H9 (cell line): ENCODE data around the gene UBASH3A. TPM values are rescaled to one million over a fixed set of nuclear protein-coding genes. Genes with fewer than 3 reads are reported as not detected.

Experiments
- DNase-seq: peaks from one replicate; pipeline ENCODE4 v3.0.0-alpha.2; 2017
- H2AFZ ChIP-seq: one replicate; pipeline ENCODE4 v1.6.1; 2013; ENCODE audit warnings: mild to moderate bottlenecking, low read length, control low read depth, moderate library complexity
- H2AK5ac ChIP-seq: 2 replicates; pipeline ENCODE4 v1.6.1; 2013; ENCODE audit warnings: low read length, control low read depth, mixed read lengths; ENCODE audit not compliant: insufficient read length
- H2BK120ac ChIP-seq: one replicate; pipeline ENCODE4 v1.6.1; 2013; ENCODE audit warnings: low read depth, mild to moderate bottlenecking, low read length, control low read depth, inconsistent platforms; ENCODE audit not compliant: poor library complexity, severe bottlenecking
- H2BK12ac ChIP-seq: 2 replicates; pipeline ENCODE4 v1.6.1; 2013; ENCODE audit warnings: low read length, control low read depth, mixed read lengths, low read depth; ENCODE audit not compliant: insufficient read length
- H2BK15ac ChIP-seq: 2 replicates; pipeline ENCODE4 v1.6.1; 2013; ENCODE audit warnings: low read depth, low read length, control low read depth
- H2BK20ac ChIP-seq: one replicate; pipeline ENCODE4 v1.6.1; 2013; ENCODE audit warnings: low read depth, mild to moderate bottlenecking, low read length, control low read depth, inconsistent platforms; ENCODE audit not compliant: poor library complexity, severe bottlenecking
- H2BK5ac ChIP-seq: 2 replicates; pipeline ENCODE4 v1.6.1; 2013; ENCODE audit warnings: low read length, control low read depth, mixed read lengths; ENCODE audit not compliant: insufficient read length
- H3K14ac ChIP-seq: 2 replicates; pipeline ENCODE4 v1.6.1; 2013; ENCODE audit warnings: low read length, control low read depth; ENCODE audit not compliant: insufficient read depth
- H3K18ac ChIP-seq: 2 replicates; pipeline ENCODE4 v1.6.1; 2013; ENCODE audit warnings: low read depth, mild to moderate bottlenecking, mixed read lengths, low read length, control low read depth; ENCODE audit not compliant: insufficient read length
- H3K23ac ChIP-seq: 2 replicates; pipeline ENCODE4 v1.6.1; 2013; ENCODE audit warnings: low read length, control low read depth, mixed read lengths, low read depth; ENCODE audit not compliant: insufficient read length
- H3K23me2 ChIP-seq: 2 replicates; pipeline ENCODE4 v1.6.1; 2013; ENCODE audit warnings: low read depth, mild to moderate bottlenecking, mixed read lengths, low read length, control low read depth; ENCODE audit not compliant: insufficient read length, poor library complexity, severe bottlenecking
- H3K27ac ChIP-seq: 2 replicates; pipeline ENCODE4 v1.5.1; 2013; ENCODE audit warnings: low read length, control low read depth, mixed read lengths, low read depth; ENCODE audit not compliant: insufficient read length
- H3K27me3 ChIP-seq: 2 replicates; pipeline ENCODE4 v1.6.1; 2013; ENCODE audit warnings: low read length, control low read depth, inconsistent platforms; ENCODE audit not compliant: insufficient read depth
- H3K4ac ChIP-seq: 2 replicates; pipeline ENCODE4 v1.6.1; 2013; ENCODE audit warnings: low read depth, mild to moderate bottlenecking, control low read depth, inconsistent platforms, low read length, moderate library complexity
- H3K4me1 ChIP-seq: 2 replicates; pipeline ENCODE4 v1.6.1; 2013; ENCODE audit warnings: low read length, control low read depth, inconsistent platforms; ENCODE audit not compliant: insufficient read depth
- H3K4me2 ChIP-seq: 2 replicates; pipeline ENCODE4 v1.6.1; 2013; ENCODE audit warnings: low read length, control low read depth, mixed read lengths; ENCODE audit not compliant: insufficient read length, insufficient read depth
- H3K56ac ChIP-seq: 2 replicates; pipeline ENCODE4 v1.6.1; 2013; ENCODE audit warnings: low read depth, mild to moderate bottlenecking, mixed read lengths, low read length, control low read depth; ENCODE audit not compliant: insufficient read length
- H3K79me1 ChIP-seq: 2 replicates; pipeline ENCODE4 v1.6.1; 2013; ENCODE audit warnings: low read depth, mild to moderate bottlenecking, moderate library complexity, low read length, control low read depth, inconsistent platforms; ENCODE audit not compliant: insufficient read depth, poor library complexity, severe bottlenecking
- H3K79me2 ChIP-seq: 2 replicates; pipeline ENCODE4 v1.6.1; 2013; ENCODE audit warnings: low read length, control low read depth, inconsistent platforms; ENCODE audit not compliant: insufficient read depth
- H3K9ac ChIP-seq: 2 replicates; pipeline ENCODE4 v1.6.1; 2013; ENCODE audit warnings: low read length, control low read depth, mixed read lengths; ENCODE audit not compliant: insufficient read length; ENCODE audit errors: extremely low read depth
- H3K9me3 ChIP-seq: one replicate; pipeline ENCODE4 v1.6.1; 2013; ENCODE audit warnings: low read depth, low read length, inconsistent platforms; ENCODE audit not compliant: control insufficient read depth
- H3T11ph ChIP-seq: one replicate; pipeline ENCODE4 v1.6.1; 2013; ENCODE audit warnings: mild to moderate bottlenecking, low read length, control low read depth, inconsistent platforms
- H4K20me1 ChIP-seq: one replicate; pipeline ENCODE4 v1.6.1; 2013; ENCODE audit not compliant: control insufficient read depth, insufficient read length, insufficient read depth
- H4K5ac ChIP-seq: 2 replicates; pipeline ENCODE4 v1.6.1; 2013; ENCODE audit warnings: low read depth, mild to moderate bottlenecking, mixed read lengths, low read length, control low read depth; ENCODE audit not compliant: insufficient read length
- H4K8ac ChIP-seq: replicated peaks from 2 replicates; pipeline ENCODE4 v1.6.1; 2013; ENCODE audit warnings: low read length, control low read depth, mixed read lengths, low read depth; ENCODE audit not compliant: insufficient read length
- H4K91ac ChIP-seq: 2 replicates; pipeline ENCODE4 v1.6.1; 2013; ENCODE audit warnings: low read depth, mild to moderate bottlenecking, moderate library complexity, mixed read lengths, low read length, control low read depth; ENCODE audit not compliant: insufficient read length
- H3K27ac Mint-ChIP-seq, 3 experiments: 2 replicates in 2 of 3; 3 replicates in 1 of 3; pipeline ENCODE4 v1.8.0; 2020 to 2021; ENCODE audit warnings: mixed read lengths in 3 of 3, mild to moderate bottlenecking in 1 of 3, moderate library complexity in 1 of 3
- H3K27me3 Mint-ChIP-seq: 2 replicates; pipeline ENCODE4 v1.8.0; 2021; ENCODE audit warnings: low read depth, mild to moderate bottlenecking, moderate library complexity, mixed read lengths
- H3K36me3 Mint-ChIP-seq, 3 experiments: 2 replicates in 2 of 3; 3 replicates in 1 of 3; pipeline ENCODE4 v1.8.0; 2020 to 2021; ENCODE audit warnings: low read depth in 3 of 3, mixed read lengths in 3 of 3; ENCODE audit not compliant: insufficient read depth in 1 of 3
- H3K4me1 Mint-ChIP-seq, 2 experiments: 2 replicates each; pipeline ENCODE4 v1.8.0; 2020; ENCODE audit warnings: mixed read lengths in 2 of 2
- H3K4me3 Mint-ChIP-seq, 2 experiments: 2 replicates in 1 of 2; 3 replicates in 1 of 2; pipeline ENCODE4 v1.8.0; 2020 to 2021; ENCODE audit warnings: mild to moderate bottlenecking in 2 of 2, mixed read lengths in 2 of 2, moderate library complexity in 1 of 2
- H3K9me3 Mint-ChIP-seq, 2 experiments: 2 replicates in 1 of 2; 3 replicates in 1 of 2; pipeline ENCODE4 v1.8.0; 2020; ENCODE audit warnings: mild to moderate bottlenecking in 2 of 2, mixed read lengths in 2 of 2, moderate library complexity in 1 of 2
- WGBS: extraction: QIAGEN DNeasy Blood & Tissue Kit; methylation state at CpG from one replicate; pipeline ENCODE4 v1.1.7; 2013; ENCODE audit warnings: missing lambda C conversion rate, low lambda C conversion rate, mixed read lengths; ENCODE audit not compliant: insufficient read length; ENCODE audit errors: extremely low coverage; 5-methylcytosine and 5-hydroxymethylcytosine counted together
- total RNA-seq: library from RNA; stranded (reverse); gene quantifications from 2 replicates; pipeline ENCODE4 v1.2.1, GENCODE V29; 2021
- TF ChIP-seq, protein P1 (sequence below): fragments of 200-600 bp; sonication (generic); conservative IDR thresholded peaks from 3 replicates; pipeline ENCODE4 v1.8.0; 2021; ENCODE audit warnings: antibody characterized with exemption, mild to moderate bottlenecking

UBASH3A gene
- total RNA-seq, 1 experiment from 2014 or later, result not detected

GRCh38 chr21:42496120-42496838, 92.6 kb downstream of the UBASH3A start, which contains the start of gene RSPH1:
TSS of gene RSPH1 (minus strand) at chr21:42496224. CDS start at chr21:42496186, 38 bp downstream.
- H3K27ac ChIP-seq, result no peak within 1 kb of the TSS
- H2AFZ ChIP-seq, result no peak within 1 kb of the TSS
- no peaks in the 10 kb centered on the region; the same call in 1 of the 2 replicates for H3K4me1 ChIP-seq
- H3K9me3 Mint-ChIP-seq, result no peaks in the 10 kb centered on the region
- WGBS, result no CpG with 5 or more reads among the region's 58 CpGs
- peak within 1 kb of the TSS; percentile 47 for H4K8ac ChIP-seq
- no peaks in the 10 kb centered on the region for H3K79me2 ChIP-seq
- no peak within 1 kb of the TSS for H2BK15ac ChIP-seq
- peaks cover 12% of the 10 kb centered on the region for H3K23me2 ChIP-seq
- no peak within 1 kb of the TSS for H2AK5ac ChIP-seq
- no peaks in the 10 kb centered on the region for H3K79me1 ChIP-seq
- peaks cover 8% of the 10 kb centered on the region for H3K27me3 Mint-ChIP-seq
- peak within 1 kb of the TSS; percentile 66 for H3K18ac ChIP-seq
- H3K56ac ChIP-seq, result no peak within 1 kb of the TSS
- H2BK20ac ChIP-seq, result no peak within 1 kb of the TSS
- no peak within 1 kb of the TSS for H4K91ac ChIP-seq
- H3K23ac ChIP-seq, result no peak within 1 kb of the TSS
- peak within 1 kb of the TSS; percentile 72 for H3K14ac ChIP-seq
- H4K20me1 ChIP-seq, result no peaks in the 10 kb centered on the region
- no peaks in the 10 kb centered on the region for H3K36me3 Mint-ChIP-seq
- peak within 1 kb of the TSS; percentile 60 to 96 (median 73) for H3K27ac Mint-ChIP-seq
- peak within 1 kb of the TSS; percentile 83 to 91 for H3K4me3 Mint-ChIP-seq
- H2BK12ac ChIP-seq, result peak within 1 kb of the TSS; percentile 28
- H3K9ac ChIP-seq, result peak within 1 kb of the TSS; percentile 77
- H2BK5ac ChIP-seq, result no peak within 1 kb of the TSS
- no peak within 1 kb of the TSS for H3T11ph ChIP-seq
- no peak within 1 kb of the TSS for H2BK120ac ChIP-seq
- H4K5ac ChIP-seq, result no peak within 1 kb of the TSS
- DNase-seq, result peak; percentile 100
- H3K4me2 ChIP-seq, result peak within 1 kb of the TSS; percentile 96
- TF ChIP-seq, protein P1, sequence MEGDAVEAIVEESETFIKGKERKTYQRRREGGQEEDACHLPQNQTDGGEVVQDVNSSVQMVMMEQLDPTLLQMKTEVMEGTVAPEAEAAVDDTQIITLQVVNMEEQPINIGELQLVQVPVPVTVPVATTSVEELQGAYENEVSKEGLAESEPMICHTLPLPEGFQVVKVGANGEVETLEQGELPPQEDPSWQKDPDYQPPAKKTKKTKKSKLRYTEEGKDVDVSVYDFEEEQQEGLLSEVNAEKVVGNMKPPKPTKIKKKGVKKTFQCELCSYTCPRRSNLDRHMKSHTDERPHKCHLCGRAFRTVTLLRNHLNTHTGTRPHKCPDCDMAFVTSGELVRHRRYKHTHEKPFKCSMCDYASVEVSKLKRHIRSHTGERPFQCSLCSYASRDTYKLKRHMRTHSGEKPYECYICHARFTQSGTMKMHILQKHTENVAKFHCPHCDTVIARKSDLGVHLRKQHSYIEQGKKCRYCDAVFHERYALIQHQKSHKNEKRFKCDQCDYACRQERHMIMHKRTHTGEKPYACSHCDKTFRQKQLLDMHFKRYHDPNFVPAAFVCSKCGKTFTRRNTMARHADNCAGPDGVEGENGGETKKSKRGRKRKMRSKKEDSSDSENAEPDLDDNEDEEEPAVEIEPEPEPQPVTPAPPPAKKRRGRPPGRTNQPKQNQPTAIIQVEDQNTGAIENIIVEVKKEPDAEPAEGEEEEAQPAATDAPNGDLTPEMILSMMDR, result no peak
- no peaks in the 10 kb centered on the region for H3K27me3 ChIP-seq
- H3K4ac ChIP-seq, result no peak within 1 kb of the TSS
- no peaks in the 10 kb centered on the region for H3K9me3 ChIP-seq
- peaks cover 21 to 29% of the 10 kb centered on the region in 2 experiments for H3K4me1 Mint-ChIP-seq
